GM12864 (cell line): ENCODE data around the gene SAG.

ENCODE experiments used
- DNase-seq: peaks from one replicate; pipeline ENCODE4 v3.0.0-alpha.2; 2011; ENCODE audit warnings: low read depth
- H3K4me3 ChIP-seq: 2 replicates; pipeline ENCODE4 v1.5.1; 2011; ENCODE audit warnings: mild to moderate bottlenecking, low read depth, low read length, control low read depth
- TF ChIP-seq, protein P1 (sequence below): IDR thresholded peaks from 2 replicates; pipeline ENCODE4 v1.5.1; 2011; ENCODE audit warnings: low read depth, mild to moderate bottlenecking, moderate library complexity, low read length, control low read depth, inconsistent platforms; ENCODE audit errors: missing control alignments

Gene SAG

GRCh38 chr2:233273120-233273519 lies 34.5 kb upstream of the SAG start:
- DNase-seq: no peak
- TF ChIP-seq, protein P1, sequence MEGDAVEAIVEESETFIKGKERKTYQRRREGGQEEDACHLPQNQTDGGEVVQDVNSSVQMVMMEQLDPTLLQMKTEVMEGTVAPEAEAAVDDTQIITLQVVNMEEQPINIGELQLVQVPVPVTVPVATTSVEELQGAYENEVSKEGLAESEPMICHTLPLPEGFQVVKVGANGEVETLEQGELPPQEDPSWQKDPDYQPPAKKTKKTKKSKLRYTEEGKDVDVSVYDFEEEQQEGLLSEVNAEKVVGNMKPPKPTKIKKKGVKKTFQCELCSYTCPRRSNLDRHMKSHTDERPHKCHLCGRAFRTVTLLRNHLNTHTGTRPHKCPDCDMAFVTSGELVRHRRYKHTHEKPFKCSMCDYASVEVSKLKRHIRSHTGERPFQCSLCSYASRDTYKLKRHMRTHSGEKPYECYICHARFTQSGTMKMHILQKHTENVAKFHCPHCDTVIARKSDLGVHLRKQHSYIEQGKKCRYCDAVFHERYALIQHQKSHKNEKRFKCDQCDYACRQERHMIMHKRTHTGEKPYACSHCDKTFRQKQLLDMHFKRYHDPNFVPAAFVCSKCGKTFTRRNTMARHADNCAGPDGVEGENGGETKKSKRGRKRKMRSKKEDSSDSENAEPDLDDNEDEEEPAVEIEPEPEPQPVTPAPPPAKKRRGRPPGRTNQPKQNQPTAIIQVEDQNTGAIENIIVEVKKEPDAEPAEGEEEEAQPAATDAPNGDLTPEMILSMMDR: no peak
- H3K4me3 ChIP-seq: no peak overlapping the region

- TF ChIP-seq, protein P1: no peak
- H3K4me3 ChIP-seq: no peak overlapping the region
- no peak for DNase-seq
Measured at GRCh38 chr2:233275223-233275622, 32.4 kb upstream of the SAG start.

DNA sequence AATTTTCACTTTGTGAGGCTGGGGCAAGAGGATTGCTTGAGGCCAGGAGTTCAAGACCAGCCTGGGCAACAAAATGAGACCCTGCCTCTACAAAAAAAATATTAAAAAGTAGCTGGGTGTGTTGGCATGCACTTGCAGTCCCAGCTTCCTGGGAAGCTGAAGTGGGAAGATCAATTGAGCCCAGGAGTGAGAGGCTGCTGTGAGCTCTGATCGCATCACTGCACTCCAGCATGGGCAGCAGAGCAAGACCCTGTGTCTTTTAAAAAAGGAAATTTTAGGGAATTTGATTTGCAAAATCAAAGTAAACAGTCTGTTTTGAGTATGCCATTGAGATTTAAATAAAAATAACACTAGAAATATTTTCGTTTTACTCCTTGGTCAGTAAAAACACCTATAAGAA lies 28.7 kb upstream of the SAG start:
- DNase-seq: no peak
- TF ChIP-seq, protein P1: no peak

DNA sequence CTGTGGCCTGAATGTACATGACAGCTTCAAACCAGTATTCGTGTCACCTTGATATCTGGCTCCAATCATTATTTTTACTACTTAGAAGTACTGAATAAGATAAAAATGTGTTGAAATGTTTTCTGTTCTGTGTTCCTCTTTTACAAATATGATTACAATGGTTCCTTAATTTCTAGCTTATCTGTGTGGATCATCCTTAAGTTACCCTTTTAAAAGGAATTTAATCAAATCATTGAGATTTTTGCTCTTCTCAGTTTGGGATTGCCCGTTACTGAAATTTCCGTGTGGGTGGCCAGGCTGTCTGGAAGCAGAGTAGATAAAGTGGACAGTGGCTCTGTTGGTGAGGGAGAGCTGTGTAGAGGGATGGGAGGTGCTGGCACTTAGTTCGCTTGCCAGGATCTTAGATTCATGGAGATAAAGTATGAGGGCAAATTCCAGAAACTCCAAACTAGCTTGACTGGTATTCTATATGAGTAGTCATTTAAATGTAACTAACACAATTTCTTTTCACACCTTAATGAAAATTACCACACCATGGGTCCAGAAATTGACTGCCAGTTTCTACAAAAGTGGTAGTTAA lies 27.4 kb upstream of the SAG start:
- no peak for DNase-seq
- no peak overlapping the region for H3K4me3 ChIP-seq
- TF ChIP-seq, protein P1: no peak

More for the DNA sequence above, 28.7 kb upstream of the SAG start:
- no peak overlapping the region for H3K4me3 ChIP-seq

DNA sequence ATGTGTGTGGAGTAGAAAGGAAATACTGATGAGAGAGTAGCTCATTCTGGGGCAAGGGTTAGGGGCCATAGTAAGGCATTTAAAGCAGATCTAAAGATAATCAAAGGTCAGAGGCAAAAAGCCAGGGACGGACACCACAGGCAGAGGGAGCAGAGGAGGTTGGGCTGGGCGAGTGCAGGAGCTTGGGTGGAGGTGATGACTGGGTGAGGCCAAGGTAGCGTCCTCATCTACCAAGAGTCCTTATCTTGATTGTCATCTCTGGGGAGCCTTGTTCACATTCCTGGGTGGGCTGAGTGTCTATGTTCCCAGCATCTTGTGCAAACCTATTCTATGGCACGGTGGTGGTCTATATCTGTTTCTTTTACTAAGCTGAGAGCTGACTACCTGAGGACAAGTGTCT lies 26.1 kb upstream of the SAG start:
- TF ChIP-seq, protein P1: no peak
- DNase-seq: no peak
- no peak overlapping the region for H3K4me3 ChIP-seq

GRCh38 chr2:233281992-233282603 lies 25.5 kb upstream of the SAG start:
- DNase-seq: no peak
- TF ChIP-seq, protein P1: no peak
- H3K4me3 ChIP-seq: no peak overlapping the region

DNA sequence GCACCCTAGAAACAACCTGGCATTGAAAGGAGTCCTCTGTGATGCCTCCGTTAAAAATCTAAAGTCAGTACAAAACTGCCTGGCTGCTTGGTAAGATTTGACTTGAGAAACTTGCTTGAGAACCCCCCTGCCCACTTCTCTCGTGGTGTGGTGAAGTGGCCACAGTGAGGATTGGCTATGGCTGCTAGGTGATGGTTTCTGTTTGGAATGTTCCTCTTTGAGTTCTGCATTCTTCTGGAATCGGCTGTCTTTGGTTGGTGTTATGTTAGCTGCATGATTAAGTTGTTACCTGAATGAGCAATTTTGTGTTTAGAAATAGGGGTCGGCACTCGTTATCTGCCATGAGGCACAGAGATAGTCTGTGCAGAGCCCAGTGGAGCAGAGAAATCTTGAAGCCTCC lies 21.7 kb upstream of the SAG start:
- no peak for DNase-seq
- no peak overlapping the region for H3K4me3 ChIP-seq
- TF ChIP-seq, protein P1: no peak
